Astrocyte of the spinal cord (primary cell): ENCODE measurements around the gene LGR4.

Experiments used
- DNase-seq: peaks from one replicate; pipeline ENCODE4 v3.0.0; 2011; ENCODE audit warnings: low read depth, low spot score
- H3K4me3 ChIP-seq: 2 replicates; pipeline ENCODE4 v1.5.1; 2011; ENCODE audit warnings: low read depth, mild to moderate bottlenecking, low read length, moderate library complexity
- in situ Hi-C: cut with HindIII; loops from 2 replicates; pipeline ENCODE4 v1.10.0; 2017; ENCODE audit warnings: low sequenced_read_pairs
- TF ChIP-seq, protein P1 (sequence below): IDR thresholded peaks from 2 replicates; pipeline ENCODE4 v1.5.1; 2012; ENCODE audit warnings: low read depth, mild to moderate bottlenecking, low read length, inconsistent platforms

LGR4 gene

DNA sequence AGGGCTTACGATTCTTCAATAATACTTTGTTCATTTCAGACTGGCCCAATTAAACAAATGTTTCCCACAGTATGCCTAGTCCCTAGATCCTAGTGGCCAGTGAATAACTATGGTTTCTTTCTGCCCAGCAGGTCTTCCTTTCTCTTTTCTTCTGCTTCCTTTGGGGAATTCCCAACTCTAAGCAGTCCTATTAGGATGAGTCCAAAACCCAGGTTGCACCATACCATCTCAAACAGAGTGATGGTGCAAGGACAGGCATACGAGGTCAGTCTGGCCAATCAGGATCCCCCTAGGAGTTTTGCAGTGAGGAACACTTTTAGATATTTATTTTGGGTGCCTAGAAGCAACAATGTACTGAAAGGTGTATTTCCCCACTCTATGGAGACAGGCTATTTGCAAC lies 68.2 kb downstream of the LGR4 start:
- TF ChIP-seq, protein P1, sequence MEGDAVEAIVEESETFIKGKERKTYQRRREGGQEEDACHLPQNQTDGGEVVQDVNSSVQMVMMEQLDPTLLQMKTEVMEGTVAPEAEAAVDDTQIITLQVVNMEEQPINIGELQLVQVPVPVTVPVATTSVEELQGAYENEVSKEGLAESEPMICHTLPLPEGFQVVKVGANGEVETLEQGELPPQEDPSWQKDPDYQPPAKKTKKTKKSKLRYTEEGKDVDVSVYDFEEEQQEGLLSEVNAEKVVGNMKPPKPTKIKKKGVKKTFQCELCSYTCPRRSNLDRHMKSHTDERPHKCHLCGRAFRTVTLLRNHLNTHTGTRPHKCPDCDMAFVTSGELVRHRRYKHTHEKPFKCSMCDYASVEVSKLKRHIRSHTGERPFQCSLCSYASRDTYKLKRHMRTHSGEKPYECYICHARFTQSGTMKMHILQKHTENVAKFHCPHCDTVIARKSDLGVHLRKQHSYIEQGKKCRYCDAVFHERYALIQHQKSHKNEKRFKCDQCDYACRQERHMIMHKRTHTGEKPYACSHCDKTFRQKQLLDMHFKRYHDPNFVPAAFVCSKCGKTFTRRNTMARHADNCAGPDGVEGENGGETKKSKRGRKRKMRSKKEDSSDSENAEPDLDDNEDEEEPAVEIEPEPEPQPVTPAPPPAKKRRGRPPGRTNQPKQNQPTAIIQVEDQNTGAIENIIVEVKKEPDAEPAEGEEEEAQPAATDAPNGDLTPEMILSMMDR: no peak
- no peak for DNase-seq
- in situ Hi-C loops: no loop called here

DNA sequence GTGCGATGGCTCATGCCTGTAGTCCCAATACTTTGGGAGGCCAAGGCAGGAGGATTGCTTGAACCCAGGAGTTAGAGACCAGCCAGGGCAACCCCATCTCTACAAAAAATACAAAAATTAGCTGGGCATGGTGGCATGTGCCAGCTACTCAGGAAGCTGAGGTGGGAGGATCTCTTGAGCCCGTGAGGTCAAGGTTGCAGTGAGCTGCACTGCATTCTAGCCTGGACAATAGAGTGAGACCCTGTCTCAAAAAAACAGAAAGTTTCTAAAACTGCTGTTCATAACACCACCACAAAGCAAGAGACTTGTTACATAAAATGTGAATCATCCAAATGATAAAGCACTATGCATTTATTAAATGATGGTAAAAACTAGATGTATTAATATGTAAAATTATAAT lies 69.4 kb downstream of the LGR4 start:
- in situ Hi-C loops: no loop called here
- H3K4me3 ChIP-seq: no peak overlapping the region
- TF ChIP-seq, protein P1: no peak

More for the DNA sequence above, 68.2 kb downstream of the LGR4 start:
- H3K4me3 ChIP-seq: no peak overlapping the region

DNA sequence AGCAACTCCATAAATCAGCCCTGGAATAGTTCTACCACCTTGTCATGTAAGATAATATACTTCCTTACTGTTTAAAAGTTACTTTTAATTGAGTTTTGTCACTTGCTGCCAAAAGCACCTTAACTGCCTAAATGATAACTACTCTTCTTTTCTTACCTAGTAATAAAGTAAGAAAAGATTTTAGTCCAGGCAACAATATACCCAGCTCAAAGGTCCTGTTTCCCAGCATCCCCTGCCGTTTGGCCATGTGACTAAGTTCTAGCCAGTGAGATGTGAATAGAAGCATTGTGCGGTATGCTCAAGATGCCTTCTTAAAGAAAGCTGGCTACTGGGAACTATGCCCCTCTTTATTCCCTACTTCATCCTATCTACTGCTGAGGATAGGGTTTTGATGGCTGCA lies 70.1 kb downstream of the LGR4 start:
- DNase-seq: no peak
- no peak overlapping the region for H3K4me3 ChIP-seq
- TF ChIP-seq, protein P1: no peak
- in situ Hi-C loops: no loop called here

More for the DNA sequence above, 69.4 kb downstream of the LGR4 start:
- DNase-seq: no peak

DNA sequence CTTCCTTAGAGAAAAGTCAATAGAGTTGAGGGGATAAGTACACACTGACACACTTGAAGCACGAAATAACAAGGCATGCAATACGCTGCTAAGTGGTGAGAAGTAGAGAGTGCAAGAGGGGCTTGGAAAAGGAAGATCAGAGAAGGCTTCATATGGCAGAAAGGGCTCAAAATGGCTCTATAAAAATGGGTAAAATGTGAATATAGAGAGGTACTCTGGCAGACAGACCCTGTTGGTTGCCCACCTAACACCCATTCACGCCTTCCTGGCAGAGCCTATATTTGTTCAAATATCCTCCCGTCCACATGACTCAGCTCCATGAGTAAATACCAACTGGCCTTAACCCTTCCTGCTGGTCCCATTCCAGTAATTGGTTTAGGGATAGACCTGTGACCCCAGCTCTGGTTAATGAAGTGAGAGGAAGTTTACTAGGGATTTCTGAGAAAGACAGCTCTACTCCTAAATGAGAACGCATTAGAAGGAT lies 70.7 kb downstream of the LGR4 start:
- no peak for DNase-seq
- in situ Hi-C loops: no loop called here
- TF ChIP-seq, protein P1: no peak
- no peak overlapping the region for H3K4me3 ChIP-seq

DNA sequence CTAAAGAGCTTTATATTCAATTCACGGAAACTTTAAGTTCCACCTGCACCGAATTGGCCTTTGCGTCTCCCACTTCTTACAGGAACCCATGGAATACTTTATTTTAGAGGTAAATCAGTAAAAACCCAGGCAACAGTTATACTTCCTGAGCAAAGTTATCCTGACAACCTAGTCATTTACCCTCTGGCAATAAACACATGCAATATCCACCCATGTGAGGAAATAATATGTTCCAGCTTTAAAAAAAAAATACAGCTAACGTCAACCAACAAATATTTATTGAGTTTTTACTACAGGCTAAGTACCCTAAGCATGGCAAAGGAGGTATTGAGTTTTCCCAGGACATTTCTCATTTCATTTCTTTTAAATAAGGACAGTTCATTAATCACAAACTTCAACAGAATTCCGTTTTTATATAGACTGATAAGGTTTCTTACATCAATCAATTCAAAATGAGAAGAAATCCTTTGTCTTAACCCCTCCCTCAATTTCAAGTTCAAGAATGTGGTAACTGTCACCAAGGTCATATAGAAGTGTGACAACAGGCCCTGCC lies 71.2 kb downstream of the LGR4 start:
- DNase-seq: no peak
- H3K4me3 ChIP-seq: no peak overlapping the region
- TF ChIP-seq, protein P1: no peak
- in situ Hi-C loops: no loop called here

DNA sequence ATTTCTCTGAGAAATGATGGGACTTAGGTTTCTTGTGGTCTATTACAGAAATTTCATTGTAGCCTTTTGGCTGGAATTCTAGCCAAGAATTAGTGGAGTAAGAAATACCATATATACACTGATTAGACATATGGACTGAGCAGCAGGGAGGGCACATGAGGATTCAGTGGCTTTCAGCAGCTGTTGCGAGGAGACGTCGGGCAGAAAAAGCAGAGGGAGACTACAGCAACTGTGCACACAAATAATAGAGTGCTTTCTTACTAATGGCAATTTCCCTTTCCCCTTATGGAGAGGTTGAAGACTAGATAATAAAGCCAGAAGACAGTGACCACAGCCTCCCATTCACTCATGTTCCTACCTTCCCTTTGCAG lies 74.2 kb downstream of the LGR4 start:
- in situ Hi-C loops: no loop called here
- no peak for DNase-seq

More for the DNA sequence above, 74.2 kb downstream of the LGR4 start:
- H3K4me3 ChIP-seq: no peak overlapping the region
- TF ChIP-seq, protein P1: no peak
